GM18498 (cell line): ENCODE data around the gene STK36.

ENCODE experiments used
- ATAC-seq: cut with Tn5 transposase; IDR thresholded peaks from one replicate; pipeline ENCODE4 v1.9.1; 2021; ENCODE audit warnings: mild to moderate bottlenecking, moderate library complexity; ENCODE audit not compliant: unreplicated experiment

Gene STK36

DNA sequence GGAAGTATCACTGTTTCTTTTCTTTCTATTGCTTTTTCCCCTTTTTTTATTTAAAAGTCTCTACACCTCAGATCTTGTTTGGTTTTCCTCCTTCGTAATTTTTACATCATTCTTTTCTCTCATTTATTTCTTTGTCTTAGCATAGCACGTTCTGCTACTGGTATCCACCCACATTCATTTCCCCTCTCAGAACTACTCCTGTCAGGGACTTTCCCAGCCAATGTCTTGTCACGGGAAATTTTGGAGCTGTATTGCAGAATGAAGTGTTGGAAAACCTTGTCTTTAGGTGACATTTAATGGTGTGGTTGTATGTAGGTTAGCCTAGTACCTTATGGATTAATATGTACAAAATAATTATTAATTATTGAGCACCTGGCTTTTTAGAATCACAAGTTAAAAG, 72.7 kb downstream of the STK36 start:
- ATAC-seq, result no peak

DNA sequence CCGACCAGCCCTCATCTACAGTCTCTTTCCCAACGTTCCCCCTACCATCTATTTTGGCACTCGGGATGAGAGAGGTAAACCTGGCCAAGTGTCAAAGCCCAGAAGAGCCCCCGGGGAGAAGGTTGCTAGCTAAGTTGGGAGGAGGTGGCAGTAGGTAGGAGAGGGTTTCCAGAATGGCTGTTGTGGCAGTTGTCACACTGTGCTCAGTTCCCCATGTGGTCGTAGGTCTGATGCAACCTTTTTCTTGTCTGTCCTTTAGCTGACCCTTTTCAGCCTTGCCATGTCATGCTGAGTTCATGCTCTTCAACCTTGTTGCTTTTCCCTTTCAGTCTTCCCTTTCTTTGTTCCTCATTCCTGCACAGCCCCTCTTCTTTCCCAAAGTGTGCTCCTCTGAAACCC, 73.3 kb downstream of the STK36 start:
- no peak for ATAC-seq

DNA sequence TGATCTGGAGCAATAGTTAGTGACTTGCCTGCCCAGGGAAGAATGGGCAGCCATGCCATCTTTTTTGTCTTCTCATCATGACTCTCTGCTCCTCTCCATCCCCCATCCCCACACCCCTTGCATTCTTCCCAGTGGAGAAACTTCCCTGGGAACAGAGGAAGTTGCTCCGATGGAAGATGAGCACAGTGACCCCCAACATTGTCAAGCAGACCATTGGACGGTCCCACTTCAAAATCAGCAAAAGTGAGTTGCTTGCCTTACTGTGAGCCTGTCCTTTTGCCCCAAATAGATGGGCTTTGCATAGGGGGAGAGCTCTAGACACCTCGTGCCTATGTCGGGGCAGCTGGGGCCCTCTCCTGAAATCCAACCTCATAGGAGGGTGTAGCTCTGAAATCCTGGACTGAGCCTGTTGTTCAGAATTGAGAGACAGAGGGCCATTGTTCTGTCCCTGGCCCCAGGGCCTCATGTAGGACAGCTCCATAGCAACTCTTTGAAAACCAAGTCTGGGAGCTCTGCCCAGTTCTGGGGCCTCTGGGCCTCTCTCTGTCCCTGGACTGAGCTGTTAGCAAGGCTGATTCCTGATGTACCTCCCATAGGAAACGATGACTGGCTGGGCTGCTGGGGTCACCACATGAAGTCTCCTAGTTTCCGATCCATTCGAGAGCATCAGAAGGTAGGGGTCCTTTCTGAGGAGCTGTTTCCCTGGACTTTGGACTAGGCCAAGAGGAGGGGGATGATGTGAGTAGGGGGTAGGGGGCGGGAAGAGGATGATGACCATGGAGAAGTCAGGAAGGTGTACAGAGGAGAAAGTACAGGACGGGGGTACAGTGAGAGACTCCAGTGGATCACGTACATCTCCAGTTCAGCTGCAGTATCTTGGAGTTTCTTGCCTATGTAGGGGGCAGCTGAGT, 73.9 kb downstream of the STK36 start:
- no peak for ATAC-seq

DNA sequence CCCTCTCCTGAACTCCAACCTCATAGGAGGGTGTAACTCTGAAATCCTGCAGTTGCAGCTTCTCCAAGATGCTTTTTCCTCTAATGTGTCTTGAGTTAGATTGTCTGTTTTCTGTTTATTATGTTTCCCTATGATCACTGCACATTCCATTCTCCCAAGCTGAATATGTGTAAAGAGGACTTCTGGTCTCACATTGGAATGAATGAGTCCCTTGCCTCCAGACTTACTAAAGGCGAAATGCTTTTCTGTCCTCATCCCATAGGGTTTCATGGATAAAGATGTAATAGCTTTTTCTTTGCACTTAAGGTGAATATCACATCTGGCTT, 74.5 kb downstream of the STK36 start:
- ATAC-seq, result no peak

DNA sequence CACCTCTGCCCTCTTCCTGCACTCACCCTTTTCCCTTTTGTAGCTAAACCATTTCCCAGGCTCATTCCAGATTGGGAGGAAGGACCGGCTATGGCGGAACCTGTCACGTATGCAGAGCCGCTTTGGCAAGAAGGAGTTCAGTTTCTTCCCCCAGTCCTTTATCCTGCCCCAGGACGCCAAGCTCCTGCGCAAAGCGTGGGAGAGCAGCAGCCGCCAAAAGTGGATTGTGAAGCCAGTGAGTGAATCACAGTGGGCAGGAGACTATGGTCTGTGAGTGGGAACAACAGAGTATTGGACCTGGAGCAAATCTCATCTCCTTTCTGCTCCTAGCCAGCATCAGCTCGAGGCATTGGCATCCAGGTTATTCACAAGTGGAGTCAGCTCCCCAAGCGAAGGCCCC, 75.1 kb downstream of the STK36 start:
- no peak for ATAC-seq

DNA sequence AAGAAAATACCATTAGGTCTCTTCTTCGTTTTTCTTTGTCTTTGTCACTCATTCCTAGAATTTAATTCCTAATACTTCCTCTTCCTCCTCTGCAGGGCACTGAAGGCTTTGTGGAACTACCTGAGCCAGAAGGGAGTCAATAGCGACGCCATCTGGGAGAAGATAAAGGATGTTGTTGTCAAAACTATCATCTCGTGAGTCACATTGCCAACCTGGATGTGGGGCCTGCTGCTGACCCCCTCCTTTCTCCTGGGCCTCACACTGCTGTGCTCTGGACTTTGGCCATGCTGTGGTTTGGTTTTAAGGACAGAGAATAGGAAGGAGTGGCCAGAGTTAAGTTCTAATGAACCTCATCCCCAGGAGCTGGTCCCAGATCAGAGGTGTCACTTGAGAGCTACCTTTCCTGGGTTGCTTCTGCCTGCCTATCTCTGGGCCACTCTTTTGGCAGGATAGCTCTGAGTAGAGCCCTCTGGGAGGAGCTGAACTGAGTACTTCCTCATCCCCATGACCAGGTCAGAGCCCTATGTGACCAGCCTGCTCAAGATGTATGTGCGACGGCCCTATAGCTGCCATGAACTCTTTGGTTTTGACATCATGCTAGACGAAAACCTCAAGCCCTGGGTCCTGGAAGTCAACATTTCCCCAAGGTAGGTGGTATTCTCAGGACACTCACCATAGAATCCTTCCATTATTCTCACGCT, 77.0 kb downstream of the STK36 start:
- no peak for ATAC-seq
